Measurements from ENCODE around the gene PIEZO2. TPM values are rescaled to one million over a fixed set of nuclear protein-coding genes. Genes with fewer than 3 reads are reported as not detected.

Gene PIEZO2
- total RNA-seq, 3 donors from 2014 or later (not counting 1 experiment from before 2014, with no cell fraction given), result not detected

DNA sequence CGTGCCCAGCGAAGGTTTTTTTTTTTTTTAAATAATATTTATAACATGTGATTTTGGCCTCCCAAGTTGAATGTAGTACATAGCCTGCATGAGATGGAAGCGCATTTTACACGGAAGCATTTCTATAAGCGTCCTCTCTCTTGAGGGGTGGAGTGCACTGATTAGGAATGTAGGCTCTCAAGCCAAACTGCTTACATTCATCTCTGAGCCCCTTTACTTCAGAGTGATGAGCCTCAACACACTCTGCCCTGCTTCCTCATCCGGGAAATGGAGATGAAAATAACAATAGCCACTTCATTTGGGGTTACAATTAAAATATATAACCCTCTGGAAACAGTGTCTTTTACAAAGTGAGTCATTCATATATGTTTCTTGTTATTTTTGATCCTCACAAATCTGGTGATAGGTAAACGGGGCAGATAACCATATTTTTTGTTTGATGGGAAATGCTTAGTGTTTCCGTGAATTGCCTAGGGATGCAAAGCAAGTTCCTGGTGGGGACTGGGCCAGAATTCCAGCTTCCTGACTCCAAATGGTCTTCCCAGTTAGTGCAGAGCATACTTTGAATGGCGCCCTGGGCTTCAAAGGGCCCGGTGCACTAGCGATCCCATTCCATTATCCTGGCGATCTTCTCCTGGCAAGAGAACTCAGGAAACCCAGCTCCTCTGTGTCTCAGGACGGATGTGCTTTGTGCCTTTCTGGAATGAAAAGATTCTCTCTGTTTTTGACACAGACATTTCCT lies 124.3 kb downstream of the PIEZO2 start:
- Histone ChIP-seq H3K9me3 (ENCODE audit: control insufficient read depth, insufficient read depth, low read length) (no peaks in the 10 kb centered on the region), H3K4me3 (ENCODE audit: low read length) (no peak overlapping the region), H3K27me3 (ENCODE audit: control insufficient read depth, insufficient read depth, low read length) (no peaks in the 10 kb centered on the region), H3K27ac (ENCODE audit: low read length) (no peak overlapping the region), H3K4me1 (ENCODE audit: control insufficient read depth, insufficient read depth, low read length) (no peaks in the 10 kb centered on the region), H3K36me3 (ENCODE audit: control insufficient read depth, insufficient read depth, low read length) (no peaks in the 10 kb centered on the region)
- Mint-ChIP-seq H3K36me3 (no peaks in the 10 kb centered on the region), H3K27ac (no peak overlapping the region), H3K4me1 (no peaks in the 10 kb centered on the region), H3K9me3 (no peaks in the 10 kb centered on the region), H3K4me3 (no peak overlapping the region), H3K27me3 (ENCODE audit: low read depth in 2 of 2) (no peaks in the 10 kb centered on the region)
- 94% methylated on average over 10 of the region's 13 CpGs for WGBS (ENCODE audit: insufficient coverage)
- DNase-seq, result no peak
- TF ChIP-seq, protein P1, sequence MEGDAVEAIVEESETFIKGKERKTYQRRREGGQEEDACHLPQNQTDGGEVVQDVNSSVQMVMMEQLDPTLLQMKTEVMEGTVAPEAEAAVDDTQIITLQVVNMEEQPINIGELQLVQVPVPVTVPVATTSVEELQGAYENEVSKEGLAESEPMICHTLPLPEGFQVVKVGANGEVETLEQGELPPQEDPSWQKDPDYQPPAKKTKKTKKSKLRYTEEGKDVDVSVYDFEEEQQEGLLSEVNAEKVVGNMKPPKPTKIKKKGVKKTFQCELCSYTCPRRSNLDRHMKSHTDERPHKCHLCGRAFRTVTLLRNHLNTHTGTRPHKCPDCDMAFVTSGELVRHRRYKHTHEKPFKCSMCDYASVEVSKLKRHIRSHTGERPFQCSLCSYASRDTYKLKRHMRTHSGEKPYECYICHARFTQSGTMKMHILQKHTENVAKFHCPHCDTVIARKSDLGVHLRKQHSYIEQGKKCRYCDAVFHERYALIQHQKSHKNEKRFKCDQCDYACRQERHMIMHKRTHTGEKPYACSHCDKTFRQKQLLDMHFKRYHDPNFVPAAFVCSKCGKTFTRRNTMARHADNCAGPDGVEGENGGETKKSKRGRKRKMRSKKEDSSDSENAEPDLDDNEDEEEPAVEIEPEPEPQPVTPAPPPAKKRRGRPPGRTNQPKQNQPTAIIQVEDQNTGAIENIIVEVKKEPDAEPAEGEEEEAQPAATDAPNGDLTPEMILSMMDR (IDR thresholded peaks at IDR 0.05), result no peak
- intact Hi-C loops (cut with micrococcal nuclease), result no loop called here
- ATAC-seq, result no peak

DNA sequence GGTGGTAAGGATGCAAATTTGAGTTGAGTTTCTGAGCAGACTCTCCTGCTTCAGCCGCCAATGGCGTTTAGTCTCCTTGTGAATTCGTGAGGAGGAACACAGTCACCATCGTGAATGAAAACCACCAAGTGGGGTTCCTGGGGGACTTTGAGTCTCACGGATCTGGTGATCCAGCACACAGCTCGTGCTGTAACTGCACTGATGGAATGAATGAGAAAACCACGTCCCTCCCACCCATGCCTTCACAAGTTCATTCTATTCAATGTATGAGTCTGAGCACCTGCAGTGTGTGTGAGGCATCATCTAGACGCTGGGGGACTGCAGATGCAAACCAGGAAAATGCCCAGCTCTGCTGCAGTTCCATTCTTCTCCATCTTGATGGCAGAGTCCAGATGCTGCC lies 127.9 kb downstream of the PIEZO2 start:
- DNase-seq (no peak), ATAC-seq (no peak)
- H3K4me3 Mint-ChIP-seq, result no peak overlapping the region
- H3K27me3 ChIP-seq (ENCODE audit: control insufficient read depth, insufficient read depth, low read length), result no peaks in the 10 kb centered on the region
- no peaks in the 10 kb centered on the region for H3K4me1 ChIP-seq (ENCODE audit: control insufficient read depth, insufficient read depth, low read length)
- intact Hi-C loops (cut with micrococcal nuclease), result no loop called here
- no peaks in the 10 kb centered on the region for H3K9me3 ChIP-seq (ENCODE audit: control insufficient read depth, insufficient read depth, low read length)
- no peak overlapping the region for H3K27ac ChIP-seq (ENCODE audit: low read length)
- no peaks in the 10 kb centered on the region for H3K9me3 Mint-ChIP-seq
- no peaks in the 10 kb centered on the region for H3K36me3 Mint-ChIP-seq
- TF ChIP-seq, protein P1 (IDR thresholded peaks at IDR 0.05), result no peak
- H3K27me3 Mint-ChIP-seq (ENCODE audit: low read depth in 2 of 2), result no peaks in the 10 kb centered on the region
- H3K27ac Mint-ChIP-seq, result no peak overlapping the region
- no peaks in the 10 kb centered on the region for H3K36me3 ChIP-seq (ENCODE audit: control insufficient read depth, insufficient read depth, low read length)
- H3K4me1 Mint-ChIP-seq, result no peaks in the 10 kb centered on the region
- 78% methylated on average over 8 of the region's 8 CpGs for WGBS (ENCODE audit: insufficient coverage)
- H3K4me3 ChIP-seq (ENCODE audit: low read length), result no peak overlapping the region

DNA sequence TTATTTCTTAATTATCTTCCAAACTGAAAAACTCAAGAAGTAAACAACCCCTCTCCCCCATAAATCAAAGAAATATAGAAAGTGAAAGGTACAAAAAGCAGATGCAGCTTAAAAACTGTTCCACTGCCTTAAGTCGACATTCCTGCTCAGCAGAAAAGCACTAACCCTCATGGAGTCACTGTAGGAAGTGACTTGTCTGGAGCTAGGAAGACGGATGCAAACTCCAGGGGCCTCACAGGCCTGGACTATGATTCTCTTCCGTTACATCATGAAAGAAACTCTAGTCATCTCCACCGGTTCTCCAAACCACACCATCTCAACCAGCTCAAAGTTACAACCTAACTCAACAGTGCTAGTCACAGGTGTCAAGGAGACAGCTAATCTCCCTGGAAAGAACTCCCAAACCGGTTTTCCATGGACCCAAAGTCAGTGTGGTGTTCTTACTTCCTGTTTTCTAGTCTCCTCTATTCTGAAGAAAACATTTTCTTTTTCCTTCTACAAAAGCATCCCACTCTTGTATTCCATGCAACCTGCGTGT lies 128.4 kb downstream of the PIEZO2 start:
- no peak overlapping the region for H3K27ac Mint-ChIP-seq
- H3K4me1 ChIP-seq (ENCODE audit: control insufficient read depth, insufficient read depth, low read length), result no peaks in the 10 kb centered on the region
- no peak overlapping the region for H3K4me3 Mint-ChIP-seq
- no peaks in the 10 kb centered on the region for H3K9me3 ChIP-seq (ENCODE audit: control insufficient read depth, insufficient read depth, low read length)
- no peaks in the 10 kb centered on the region for H3K36me3 Mint-ChIP-seq
- no peak overlapping the region for H3K27ac ChIP-seq (ENCODE audit: low read length)
- no peaks in the 10 kb centered on the region for H3K4me1 Mint-ChIP-seq
- no peaks in the 10 kb centered on the region for H3K27me3 Mint-ChIP-seq (ENCODE audit: low read depth in 2 of 2)
- no peaks in the 10 kb centered on the region for H3K36me3 ChIP-seq (ENCODE audit: control insufficient read depth, insufficient read depth, low read length)
- DNase-seq, result no peak
- intact Hi-C loops (cut with micrococcal nuclease), result no loop called here
- TF ChIP-seq, protein P1 (IDR thresholded peaks at IDR 0.05), result no peak
- 73% methylated on average over 6 of the region's 6 CpGs for WGBS (ENCODE audit: insufficient coverage)
- no peaks in the 10 kb centered on the region for H3K27me3 ChIP-seq (ENCODE audit: control insufficient read depth, insufficient read depth, low read length)
- H3K4me3 ChIP-seq (ENCODE audit: low read length), result no peak overlapping the region
- ATAC-seq, result no peak
- H3K9me3 Mint-ChIP-seq, result no peaks in the 10 kb centered on the region
